Endothelial cell of umbilical vein (primary cell): ENCODE measurements around the gene CPA3.

Experiments
- CTCF ChIP-seq, 2 donors: IDR thresholded peaks; 1 replicate in 1 of 2; 2 replicates in 1 of 2; pipeline ENCODE4 v1.5.1; 2011; ENCODE audit warnings: low read length in 2 of 2, mild to moderate bottlenecking in 2 of 2, moderate library complexity in 2 of 2, control low read depth in 1 of 2, inconsistent platforms in 1 of 2, low read depth in 1 of 2; ENCODE audit not compliant: insufficient read depth in 1 of 2; ENCODE audit errors: extremely low read depth in 1 of 2
- EZH2 ChIP-seq: IDR thresholded peaks from 2 replicates; pipeline ENCODE4 v1.6.1; 2012; ENCODE audit warnings: borderline replicate concordance, low read depth, mild to moderate bottlenecking, moderate library complexity, low read length, inconsistent platforms; ENCODE audit not compliant: severe bottlenecking
- MAX ChIP-seq: IDR thresholded peaks from 2 replicates; pipeline ENCODE4 v1.6.1; 2011; ENCODE audit not compliant: insufficient read depth, insufficient read length

GRCh38 chr3:148914936-148915690 is 50.0 kb downstream of the CPA3 start:
- TF ChIP-seq EZH2 (no peak), CTCF (IDR thresholded peaks at IDR 0.05; ENCODE audit: extremely low read depth in 1 of 2, insufficient read depth in 1 of 2, low read depth in 1 of 2, low read length in 2 of 2) (no peak), MAX (no peak)
